HepG2 (cell line): ENCODE data around the gene TEKT5. TPM values are rescaled to one million over a fixed set of nuclear protein-coding genes. Genes with fewer than 3 reads are reported as not detected.

Experiments used
- FOXJ3 ChIP-seq: sonication (generic); formaldehyde crosslinking; IDR thresholded peaks from 2 replicates; pipeline ENCODE4 v1.4.0; 2020; ENCODE audit warnings: missing genetic modification reagents, mild to moderate bottlenecking, borderline replicate concordance
- IRX3 ChIP-seq: sonication (generic); formaldehyde crosslinking; IDR thresholded peaks from 2 replicates; pipeline ENCODE4 v1.8.1; 2023; ENCODE audit warnings: mild to moderate bottlenecking, low read depth, missing genetic modification reagents, borderline replicate concordance
- PCBP1 ChIP-seq: fragments of 200-400 bp; formaldehyde crosslinking; IDR thresholded peaks from 2 replicates; pipeline ENCODE4 v1.6.1; 2017; ENCODE audit warnings: mild to moderate bottlenecking, low read depth, low read length, borderline replicate concordance
- POLR2A ChIP-seq, 2 experiments: IDR thresholded peaks; 2 replicates each; pipeline ENCODE4 v1.6.1; 2011; ENCODE audit warnings: low read depth in 2 of 2, low read length in 2 of 2, mild to moderate bottlenecking in 1 of 2, moderate library complexity in 1 of 2; ENCODE audit not compliant: insufficient read depth in 1 of 2
- RFX3 ChIP-seq: IDR thresholded peaks from 2 replicates; pipeline ENCODE4 v1.6.1; 2016; ENCODE audit warnings: missing biosample characterization, missing genetic modification reagents
- YEATS4 ChIP-seq: sonication (generic); formaldehyde crosslinking; IDR thresholded peaks from 2 replicates; pipeline ENCODE4 v1.4.0; 2020; ENCODE audit warnings: missing genetic modification reagents, borderline replicate concordance
- ZNF451 ChIP-seq: sonication (generic); formaldehyde crosslinking; IDR thresholded peaks from 2 replicates; pipeline ENCODE4 v1.5.0; 2020; ENCODE audit warnings: mild to moderate bottlenecking, missing genetic modification reagents
- ZNF510 ChIP-seq: sonication (generic); formaldehyde crosslinking; IDR thresholded peaks from 2 replicates; pipeline ENCODE4 v1.4.0; 2020; ENCODE audit warnings: low read depth, mild to moderate bottlenecking, missing genetic modification reagents
- polyA plus RNA-seq, 8 experiments: library from polyadenylated mRNA; depleted of rRNA in 3 of 8; stranded (reverse) in 7 of 8; unstranded in 1 of 8; fragments of >200 nt; fragmentation: Illumina TruSeq in 4 of 8; extraction: Trizol in 4 of 8; gene quantifications; 2 replicates each; pipeline versions ENCODE4 v1.2.1 to v1.2.3, GENCODE V29; 2011 to 2016; ENCODE audit warnings: low read depth in 4 of 8, missing spikeins in 1 of 8, mixed read lengths in 1 of 8; ENCODE audit not compliant: insufficient read depth in 1 of 8
- total RNA-seq, 5 experiments: library from RNA; depleted of rRNA; stranded (reverse); fragments of >200 nt; fragmentation: Illumina TruSeq; extraction: Trizol; gene quantifications; 2 replicates each; pipeline ENCODE4 v1.2.3, GENCODE V29; 2016; ENCODE audit warnings: low read depth in 1 of 5
- TF ChIP-seq, protein P1 (sequence below): sonication (generic); formaldehyde crosslinking; IDR thresholded peaks from 2 replicates; pipeline ENCODE4 v1.4.0; 2020; ENCODE audit warnings: missing genetic modification reagents
- TF ChIP-seq, protein P2 (sequence below): sonication (generic); formaldehyde crosslinking; IDR thresholded peaks from 2 replicates; pipeline ENCODE4 v1.8.0; 2022; ENCODE audit warnings: mild to moderate bottlenecking, missing genetic modification reagents; ENCODE audit not compliant: insufficient replicate concordance
- TF ChIP-seq, protein P3 (sequence below): sonication (generic); formaldehyde crosslinking; IDR thresholded peaks from one replicate; pipeline ENCODE4 v1.5.1; 2020; ENCODE audit warnings: mild to moderate bottlenecking, missing genetic modification reagents; ENCODE audit errors: not compliant biosample characterization
- TF ChIP-seq, protein P4 (sequence below): sonication (generic); formaldehyde crosslinking; IDR thresholded peaks from 2 replicates; pipeline ENCODE4 v1.8.0; 2022; ENCODE audit warnings: mild to moderate bottlenecking, missing genetic modification reagents, moderate library complexity
- TF ChIP-seq, protein P5 (sequence below): sonication (generic); formaldehyde crosslinking; IDR thresholded peaks from 2 replicates; pipeline ENCODE4 v1.5.1; 2020; ENCODE audit warnings: missing genetic modification reagents, mild to moderate bottlenecking, borderline replicate concordance

The TEKT5 gene
- total and polyA plus RNA-seq, 2 of the 13 experiments (the other 11 are each of a cell fraction or from before 2014, with no cell fraction given), result 0.16 TPM; not detected in 1

DNA sequence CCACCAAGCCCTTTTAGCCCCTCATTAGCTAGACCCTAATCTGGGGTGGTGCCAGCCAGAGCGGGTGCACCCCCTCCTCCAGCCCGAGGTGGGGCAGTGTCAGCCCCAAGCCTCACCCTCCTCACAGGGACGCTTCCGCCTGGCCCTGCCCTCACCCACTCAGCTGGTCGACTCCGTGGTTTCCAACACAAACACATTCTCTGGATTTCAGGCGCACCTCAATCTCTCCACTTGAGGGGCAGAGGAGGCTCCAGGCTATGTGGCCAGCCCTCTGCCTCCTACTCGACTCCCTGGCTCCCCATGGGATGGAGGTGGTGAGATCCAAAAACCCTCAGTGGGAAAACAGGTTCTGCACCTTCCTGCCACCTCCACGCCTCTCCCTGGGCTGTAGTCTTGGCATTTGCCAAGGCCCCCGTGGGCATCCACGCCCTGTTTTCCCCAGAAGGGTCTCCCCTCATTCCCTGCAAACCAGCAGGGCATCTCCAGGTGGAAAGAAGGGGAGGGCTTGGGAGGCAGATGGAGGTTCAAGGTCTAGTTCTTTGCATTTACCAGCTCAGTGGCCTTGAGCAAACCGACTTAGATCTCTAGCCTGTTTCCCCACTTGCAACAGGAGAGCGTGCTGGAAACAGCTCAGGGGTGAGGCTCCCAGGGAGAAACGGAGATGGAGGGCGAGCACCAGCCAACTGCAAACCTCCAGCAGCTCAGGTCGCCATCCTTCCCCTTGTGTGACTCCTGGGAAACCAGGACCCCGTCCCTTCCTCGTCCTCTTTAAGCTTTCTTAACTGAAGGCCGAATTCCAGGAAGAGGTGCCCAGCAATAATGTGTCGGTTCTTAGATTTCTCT lies 116.0 kb downstream of the TEKT5 start (continued):
- TF ChIP-seq, protein P1, sequence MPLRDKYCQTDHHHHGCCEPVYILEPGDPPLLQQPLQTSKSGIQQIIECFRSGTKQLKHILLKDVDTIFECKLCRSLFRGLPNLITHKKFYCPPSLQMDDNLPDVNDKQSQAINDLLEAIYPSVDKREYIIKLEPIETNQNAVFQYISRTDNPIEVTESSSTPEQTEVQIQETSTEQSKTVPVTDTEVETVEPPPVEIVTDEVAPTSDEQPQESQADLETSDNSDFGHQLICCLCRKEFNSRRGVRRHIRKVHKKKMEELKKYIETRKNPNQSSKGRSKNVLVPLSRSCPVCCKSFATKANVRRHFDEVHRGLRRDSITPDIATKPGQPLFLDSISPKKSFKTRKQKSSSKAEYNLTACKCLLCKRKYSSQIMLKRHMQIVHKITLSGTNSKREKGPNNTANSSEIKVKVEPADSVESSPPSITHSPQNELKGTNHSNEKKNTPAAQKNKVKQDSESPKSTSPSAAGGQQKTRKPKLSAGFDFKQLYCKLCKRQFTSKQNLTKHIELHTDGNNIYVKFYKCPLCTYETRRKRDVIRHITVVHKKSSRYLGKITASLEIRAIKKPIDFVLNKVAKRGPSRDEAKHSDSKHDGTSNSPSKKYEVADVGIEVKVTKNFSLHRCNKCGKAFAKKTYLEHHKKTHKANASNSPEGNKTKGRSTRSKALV (CRISPR knock-in tag), result peak; percentile 38; the same call in 1 of the 2 replicates
- TF ChIP-seq POLR2A (IDR thresholded peaks at IDR 0.05; ENCODE audit: insufficient read depth in 1 of 2, low read depth in 2 of 2, low read length in 2 of 2) (peak in 1 of 2 experiments; percentile 58; a peak in 1 of 4 replicates), FOXJ3 (no peak), ZNF451 (CRISPR knock-in tag) (no peak; the same call in 1 of the 2 replicates), IRX3 (CRISPR knock-in tag) (no peak), RFX3 (CRISPR knock-in tag) (no peak), PCBP1 (no peak), YEATS4 (no peak), ZNF510 (CRISPR knock-in tag) (no peak)
- TF ChIP-seq, protein P2, sequence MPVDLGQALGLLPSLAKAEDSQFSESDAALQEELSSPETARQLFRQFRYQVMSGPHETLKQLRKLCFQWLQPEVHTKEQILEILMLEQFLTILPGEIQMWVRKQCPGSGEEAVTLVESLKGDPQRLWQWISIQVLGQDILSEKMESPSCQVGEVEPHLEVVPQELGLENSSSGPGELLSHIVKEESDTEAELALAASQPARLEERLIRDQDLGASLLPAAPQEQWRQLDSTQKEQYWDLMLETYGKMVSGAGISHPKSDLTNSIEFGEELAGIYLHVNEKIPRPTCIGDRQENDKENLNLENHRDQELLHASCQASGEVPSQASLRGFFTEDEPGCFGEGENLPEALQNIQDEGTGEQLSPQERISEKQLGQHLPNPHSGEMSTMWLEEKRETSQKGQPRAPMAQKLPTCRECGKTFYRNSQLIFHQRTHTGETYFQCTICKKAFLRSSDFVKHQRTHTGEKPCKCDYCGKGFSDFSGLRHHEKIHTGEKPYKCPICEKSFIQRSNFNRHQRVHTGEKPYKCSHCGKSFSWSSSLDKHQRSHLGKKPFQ (CRISPR knock-in tag), result no peak
- TF ChIP-seq, protein P3, sequence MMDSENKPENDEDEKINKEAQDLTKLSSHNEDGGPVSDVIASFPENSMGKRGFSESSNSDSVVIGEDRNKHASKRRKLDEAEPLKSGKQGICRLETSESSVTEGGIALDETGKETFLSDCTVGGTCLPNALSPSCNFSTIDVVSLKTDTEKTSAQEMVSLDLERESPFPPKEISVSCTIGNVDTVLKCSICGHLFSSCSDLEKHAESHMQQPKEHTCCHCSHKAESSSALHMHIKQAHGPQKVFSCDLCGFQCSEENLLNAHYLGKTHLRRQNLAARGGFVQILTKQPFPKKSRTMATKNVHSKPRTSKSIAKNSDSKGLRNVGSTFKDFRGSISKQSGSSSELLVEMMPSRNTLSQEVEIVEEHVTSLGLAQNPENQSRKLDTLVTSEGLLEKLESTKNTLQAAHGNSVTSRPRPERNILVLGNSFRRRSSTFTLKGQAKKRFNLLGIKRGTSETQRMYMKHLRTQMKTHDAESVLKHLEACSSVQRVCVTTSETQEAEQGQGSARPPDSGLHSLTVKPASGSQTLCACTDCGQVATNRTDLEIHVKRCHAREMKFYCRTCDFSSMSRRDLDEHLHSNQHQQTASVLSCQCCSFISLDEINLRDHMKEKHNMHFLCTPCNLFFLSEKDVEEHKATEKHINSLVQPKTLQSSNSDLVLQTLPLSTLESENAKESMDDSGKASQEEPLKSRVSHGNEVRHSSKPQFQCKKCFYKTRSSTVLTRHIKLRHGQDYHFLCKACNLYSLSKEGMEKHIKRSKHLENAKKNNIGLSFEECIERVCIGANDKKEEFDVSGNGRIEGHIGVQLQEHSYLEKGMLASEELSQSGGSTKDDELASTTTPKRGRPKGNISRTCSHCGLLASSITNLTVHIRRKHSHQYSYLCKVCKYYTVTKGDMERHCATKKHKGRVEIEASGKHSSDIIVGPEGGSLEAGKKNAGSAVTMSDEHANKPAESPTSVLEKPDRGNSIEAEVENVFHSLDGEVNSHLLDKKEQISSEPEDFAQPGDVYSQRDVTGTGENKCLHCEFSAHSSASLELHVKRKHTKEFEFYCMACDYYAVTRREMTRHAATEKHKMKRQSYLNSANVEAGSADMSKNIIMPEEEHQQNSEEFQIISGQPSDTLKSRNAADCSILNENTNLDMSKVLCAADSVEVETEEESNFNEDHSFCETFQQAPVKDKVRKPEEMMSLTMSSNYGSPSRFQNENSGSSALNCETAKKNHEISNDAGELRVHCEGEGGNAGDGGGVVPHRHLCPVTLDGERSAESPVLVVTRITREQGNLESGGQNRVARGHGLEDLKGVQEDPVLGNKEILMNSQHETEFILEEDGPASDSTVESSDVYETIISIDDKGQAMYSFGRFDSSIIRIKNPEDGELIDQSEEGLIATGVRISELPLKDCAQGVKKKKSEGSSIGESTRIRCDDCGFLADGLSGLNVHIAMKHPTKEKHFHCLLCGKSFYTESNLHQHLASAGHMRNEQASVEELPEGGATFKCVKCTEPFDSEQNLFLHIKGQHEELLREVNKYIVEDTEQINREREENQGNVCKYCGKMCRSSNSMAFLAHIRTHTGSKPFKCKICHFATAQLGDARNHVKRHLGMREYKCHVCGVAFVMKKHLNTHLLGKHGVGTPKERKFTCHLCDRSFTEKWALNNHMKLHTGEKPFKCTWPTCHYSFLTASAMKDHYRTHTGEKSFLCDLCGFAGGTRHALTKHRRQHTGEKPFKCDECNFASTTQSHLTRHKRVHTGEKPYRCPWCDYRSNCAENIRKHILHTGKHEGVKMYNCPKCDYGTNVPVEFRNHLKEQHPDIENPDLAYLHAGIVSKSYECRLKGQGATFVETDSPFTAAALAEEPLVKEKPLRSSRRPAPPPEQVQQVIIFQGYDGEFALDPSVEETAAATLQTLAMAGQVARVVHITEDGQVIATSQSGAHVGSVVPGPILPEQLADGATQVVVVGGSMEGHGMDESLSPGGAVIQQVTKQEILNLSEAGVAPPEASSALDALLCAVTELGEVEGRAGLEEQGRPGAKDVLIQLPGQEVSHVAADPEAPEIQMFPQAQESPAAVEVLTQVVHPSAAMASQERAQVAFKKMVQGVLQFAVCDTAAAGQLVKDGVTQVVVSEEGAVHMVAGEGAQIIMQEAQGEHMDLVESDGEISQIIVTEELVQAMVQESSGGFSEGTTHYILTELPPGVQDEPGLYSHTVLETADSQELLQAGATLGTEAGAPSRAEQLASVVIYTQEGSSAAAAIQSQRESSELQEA (CRISPR knock-in tag), result no peak
- TF ChIP-seq, protein P4, sequence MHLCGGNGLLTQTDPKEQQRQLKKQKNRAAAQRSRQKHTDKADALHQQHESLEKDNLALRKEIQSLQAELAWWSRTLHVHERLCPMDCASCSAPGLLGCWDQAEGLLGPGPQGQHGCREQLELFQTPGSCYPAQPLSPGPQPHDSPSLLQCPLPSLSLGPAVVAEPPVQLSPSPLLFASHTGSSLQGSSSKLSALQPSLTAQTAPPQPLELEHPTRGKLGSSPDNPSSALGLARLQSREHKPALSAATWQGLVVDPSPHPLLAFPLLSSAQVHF, result no peak
- TF ChIP-seq, protein P5, sequence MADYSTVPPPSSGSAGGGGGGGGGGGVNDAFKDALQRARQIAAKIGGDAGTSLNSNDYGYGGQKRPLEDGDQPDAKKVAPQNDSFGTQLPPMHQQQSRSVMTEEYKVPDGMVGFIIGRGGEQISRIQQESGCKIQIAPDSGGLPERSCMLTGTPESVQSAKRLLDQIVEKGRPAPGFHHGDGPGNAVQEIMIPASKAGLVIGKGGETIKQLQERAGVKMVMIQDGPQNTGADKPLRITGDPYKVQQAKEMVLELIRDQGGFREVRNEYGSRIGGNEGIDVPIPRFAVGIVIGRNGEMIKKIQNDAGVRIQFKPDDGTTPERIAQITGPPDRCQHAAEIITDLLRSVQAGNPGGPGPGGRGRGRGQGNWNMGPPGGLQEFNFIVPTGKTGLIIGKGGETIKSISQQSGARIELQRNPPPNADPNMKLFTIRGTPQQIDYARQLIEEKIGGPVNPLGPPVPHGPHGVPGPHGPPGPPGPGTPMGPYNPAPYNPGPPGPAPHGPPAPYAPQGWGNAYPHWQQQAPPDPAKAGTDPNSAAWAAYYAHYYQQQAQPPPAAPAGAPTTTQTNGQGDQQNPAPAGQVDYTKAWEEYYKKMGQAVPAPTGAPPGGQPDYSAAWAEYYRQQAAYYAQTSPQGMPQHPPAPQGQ, result no peak
